Neural cell (in vitro differentiated cells): ENCODE results near the gene PRKCA.

Experiments
- EP300 ChIP-seq: fragments of 450-650 bp; conservative IDR thresholded peaks from 2 replicates; pipeline ENCODE4 v1.6.1; 2014; ENCODE audit warnings: antibody characterized with exemption, mild to moderate bottlenecking, moderate library complexity; ENCODE audit not compliant: poor library complexity, severe bottlenecking
- EZH2 ChIP-seq: fragments of 200-600, 300-800 bp; shearing (Covaris generic), sonication (generic); IDR thresholded peaks from 2 replicates; pipeline ENCODE4 v1.6.1; 2014; ENCODE audit warnings: antibody characterized with exemption, low read length, borderline replicate concordance, mild to moderate bottlenecking; ENCODE audit not compliant: insufficient read depth, poor library complexity, severe bottlenecking
- MXI1 ChIP-seq: fragments of 450-650 bp; conservative IDR thresholded peaks from 2 replicates; pipeline ENCODE4 v1.6.1; 2014; ENCODE audit warnings: antibody characterized with exemption, mild to moderate bottlenecking; ENCODE audit not compliant: poor library complexity, severe bottlenecking
- POLR2AphosphoS5 ChIP-seq: IDR thresholded peaks from 2 replicates; pipeline ENCODE4 v1.6.1; 2012
- RAD21 ChIP-seq: fragments of 450-650 bp; conservative IDR thresholded peaks from 2 replicates; pipeline ENCODE4 v1.6.1; 2014; ENCODE audit warnings: antibody characterized with exemption, mild to moderate bottlenecking, moderate library complexity
- TAF1 ChIP-seq: IDR thresholded peaks from 2 replicates; pipeline ENCODE4 v1.6.1; 2012; ENCODE audit warnings: low read depth
- TF ChIP-seq, protein P1 (sequence below): fragments of 450-650 bp; IDR thresholded peaks from 2 replicates; pipeline ENCODE4 v1.5.1; 2014; ENCODE audit warnings: antibody characterized with exemption, mild to moderate bottlenecking, moderate library complexity; ENCODE audit not compliant: poor library complexity, severe bottlenecking
- TF ChIP-seq, protein P2 (sequence below): IDR thresholded peaks from 2 replicates; pipeline ENCODE4 v1.6.1; 2012; ENCODE audit warnings: borderline replicate concordance

DNA sequence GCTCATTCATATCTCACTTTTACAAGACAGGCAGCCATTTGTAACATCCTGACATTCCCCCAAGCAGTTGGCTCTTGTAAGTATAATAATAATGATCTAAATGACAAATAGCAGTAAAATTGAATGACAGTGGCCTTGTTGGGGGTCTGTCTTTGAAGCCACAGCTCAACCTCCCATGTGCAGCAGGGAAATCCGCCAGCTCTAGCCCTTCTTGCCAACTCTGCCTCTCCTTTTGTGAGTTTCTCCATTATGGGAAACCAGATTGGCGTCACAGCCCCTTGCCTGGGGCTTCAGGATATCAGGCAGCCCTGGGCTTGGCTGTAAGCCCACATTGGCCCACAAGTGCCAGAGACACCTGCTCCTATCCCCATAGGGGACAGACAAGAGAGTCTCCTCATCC, 462.1 kb downstream of the PRKCA start:
- TF ChIP-seq, protein P1, sequence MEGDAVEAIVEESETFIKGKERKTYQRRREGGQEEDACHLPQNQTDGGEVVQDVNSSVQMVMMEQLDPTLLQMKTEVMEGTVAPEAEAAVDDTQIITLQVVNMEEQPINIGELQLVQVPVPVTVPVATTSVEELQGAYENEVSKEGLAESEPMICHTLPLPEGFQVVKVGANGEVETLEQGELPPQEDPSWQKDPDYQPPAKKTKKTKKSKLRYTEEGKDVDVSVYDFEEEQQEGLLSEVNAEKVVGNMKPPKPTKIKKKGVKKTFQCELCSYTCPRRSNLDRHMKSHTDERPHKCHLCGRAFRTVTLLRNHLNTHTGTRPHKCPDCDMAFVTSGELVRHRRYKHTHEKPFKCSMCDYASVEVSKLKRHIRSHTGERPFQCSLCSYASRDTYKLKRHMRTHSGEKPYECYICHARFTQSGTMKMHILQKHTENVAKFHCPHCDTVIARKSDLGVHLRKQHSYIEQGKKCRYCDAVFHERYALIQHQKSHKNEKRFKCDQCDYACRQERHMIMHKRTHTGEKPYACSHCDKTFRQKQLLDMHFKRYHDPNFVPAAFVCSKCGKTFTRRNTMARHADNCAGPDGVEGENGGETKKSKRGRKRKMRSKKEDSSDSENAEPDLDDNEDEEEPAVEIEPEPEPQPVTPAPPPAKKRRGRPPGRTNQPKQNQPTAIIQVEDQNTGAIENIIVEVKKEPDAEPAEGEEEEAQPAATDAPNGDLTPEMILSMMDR = no peak
- TF ChIP-seq, protein P2, sequence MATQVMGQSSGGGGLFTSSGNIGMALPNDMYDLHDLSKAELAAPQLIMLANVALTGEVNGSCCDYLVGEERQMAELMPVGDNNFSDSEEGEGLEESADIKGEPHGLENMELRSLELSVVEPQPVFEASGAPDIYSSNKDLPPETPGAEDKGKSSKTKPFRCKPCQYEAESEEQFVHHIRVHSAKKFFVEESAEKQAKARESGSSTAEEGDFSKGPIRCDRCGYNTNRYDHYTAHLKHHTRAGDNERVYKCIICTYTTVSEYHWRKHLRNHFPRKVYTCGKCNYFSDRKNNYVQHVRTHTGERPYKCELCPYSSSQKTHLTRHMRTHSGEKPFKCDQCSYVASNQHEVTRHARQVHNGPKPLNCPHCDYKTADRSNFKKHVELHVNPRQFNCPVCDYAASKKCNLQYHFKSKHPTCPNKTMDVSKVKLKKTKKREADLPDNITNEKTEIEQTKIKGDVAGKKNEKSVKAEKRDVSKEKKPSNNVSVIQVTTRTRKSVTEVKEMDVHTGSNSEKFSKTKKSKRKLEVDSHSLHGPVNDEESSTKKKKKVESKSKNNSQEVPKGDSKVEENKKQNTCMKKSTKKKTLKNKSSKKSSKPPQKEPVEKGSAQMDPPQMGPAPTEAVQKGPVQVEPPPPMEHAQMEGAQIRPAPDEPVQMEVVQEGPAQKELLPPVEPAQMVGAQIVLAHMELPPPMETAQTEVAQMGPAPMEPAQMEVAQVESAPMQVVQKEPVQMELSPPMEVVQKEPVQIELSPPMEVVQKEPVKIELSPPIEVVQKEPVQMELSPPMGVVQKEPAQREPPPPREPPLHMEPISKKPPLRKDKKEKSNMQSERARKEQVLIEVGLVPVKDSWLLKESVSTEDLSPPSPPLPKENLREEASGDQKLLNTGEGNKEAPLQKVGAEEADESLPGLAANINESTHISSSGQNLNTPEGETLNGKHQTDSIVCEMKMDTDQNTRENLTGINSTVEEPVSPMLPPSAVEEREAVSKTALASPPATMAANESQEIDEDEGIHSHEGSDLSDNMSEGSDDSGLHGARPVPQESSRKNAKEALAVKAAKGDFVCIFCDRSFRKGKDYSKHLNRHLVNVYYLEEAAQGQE = no peak
- TF ChIP-seq RAD21 (no peak), POLR2AphosphoS5 (no peak), EZH2 (no peak), MXI1 (no peak), EP300 (peak; percentile 11), TAF1 (no peak)
